ENCODE data around the gene C3orf52.

- TF ChIP-seq CTCF (IDR thresholded peaks at IDR 0.05) (no peak), POLR2AphosphoS5 (IDR thresholded peaks at IDR 0.05) (no peak)
Observed at GRCh38 chr3:112124907-112125607, 38.9 kb downstream of the C3orf52 start.

Data from prostate gland (tissue), 2 donors.